Measurements from ENCODE around the gene TRIM41.
"Not testable (repeated sequence)": the region's sequence is repeated elsewhere in the genome, so short reads cannot be mapped to it uniquely, and the experiment has no call there.

Gene TRIM41

GRCh38 chr5:181281077-181281983, 58.2 kb downstream of the TRIM41 start:
- FAIRE-seq (no peak), DNase-seq (ENCODE audit: insufficient read length, low spot score) (no peak)

GRCh38 chr5:181281984-181282316, 58.9 kb downstream of the TRIM41 start:
- no peak for FAIRE-seq
- DNase-seq (ENCODE audit: insufficient read length, low spot score) = no peak

GRCh38 chr5:181282415-181282814, 59.3 kb downstream of the TRIM41 start:
- not testable (repeated sequence) for FAIRE-seq; DNase-seq (ENCODE audit: insufficient read length, low spot score)

GRCh38 chr5:181282874-181283273, 59.8 kb downstream of the TRIM41 start:
- FAIRE-seq = no peak
- no peak for DNase-seq (ENCODE audit: insufficient read length, low spot score)

GRCh38 chr5:181283347-181283746, 60.3 kb downstream of the TRIM41 start:
- FAIRE-seq (no peak), DNase-seq (ENCODE audit: insufficient read length, low spot score) (no peak)

GRCh38 chr5:181283841-181284755, 61.0 kb downstream of the TRIM41 start:
- not testable (repeated sequence) for DNase-seq (ENCODE audit: insufficient read length, low spot score); FAIRE-seq
